ENCODE data around the gene KBTBD12.
"Not testable (repeated sequence)": the region's sequence is repeated elsewhere in the genome, so short reads cannot be mapped to it uniquely, and the experiment has no call there.

The KBTBD12 gene

GRCh38 chr3:127915115-127915936 is at the start of gene KBTBD12:
KBTBD12 (plus strand) TSS chr3:127915232; CDS start chr3:127923062, 7,830 bp downstream.
- no peak for FAIRE-seq

GRCh38 chr3:127865941-127866340 is 49.1 kb upstream of the KBTBD12 start:
- DNase-seq (ENCODE audit: insufficient read length, low spot score) (no peak), FAIRE-seq (no peak)

More at GRCh38 chr3:127915115-127915936, at the start of gene KBTBD12:
- DNase-seq (ENCODE audit: insufficient read length, low spot score) = no peak

GRCh38 chr3:127867412-127867811 is 47.6 kb upstream of the KBTBD12 start:
- DNase-seq (ENCODE audit: insufficient read length, low spot score) (no peak), FAIRE-seq (no peak)

- DNase-seq (ENCODE audit: insufficient read length, low spot score) (no peak), FAIRE-seq (no peak)
Observed at GRCh38 chr3:127867986-127868385, 47.0 kb upstream of the KBTBD12 start.

- FAIRE-seq (no peak), DNase-seq (ENCODE audit: insufficient read length, low spot score) (no peak)
Observed at GRCh38 chr3:127870156-127870555, 44.9 kb upstream of the KBTBD12 start.

- not testable (repeated sequence) for DNase-seq (ENCODE audit: insufficient read length, low spot score); FAIRE-seq
Observed at GRCh38 chr3:127874097-127874496, 40.9 kb upstream of the KBTBD12 start.

GRCh38 chr3:127881586-127881985 is 33.4 kb upstream of the KBTBD12 start:
- DNase-seq (ENCODE audit: insufficient read length, low spot score) (no peak), FAIRE-seq (no peak)

GRCh38 chr3:127884041-127884440 is 31.0 kb upstream of the KBTBD12 start:
- FAIRE-seq = no peak
- no peak for DNase-seq (ENCODE audit: insufficient read length, low spot score)

GRCh38 chr3:127886231-127886955 is 28.6 kb upstream of the KBTBD12 start:
- FAIRE-seq (no peak), DNase-seq (ENCODE audit: insufficient read length, low spot score) (no peak)

GRCh38 chr3:127886956-127887231 is 28.1 kb upstream of the KBTBD12 start:
- DNase-seq (ENCODE audit: insufficient read length, low spot score) (no peak), FAIRE-seq (no peak)

GRCh38 chr3:127887321-127887720 is 27.7 kb upstream of the KBTBD12 start:
- DNase-seq (ENCODE audit: insufficient read length, low spot score) (no peak), FAIRE-seq (no peak)

GRCh38 chr3:127888156-127888555 is 26.9 kb upstream of the KBTBD12 start:
- FAIRE-seq = no peak
- no peak for DNase-seq (ENCODE audit: insufficient read length, low spot score)

- no peak for FAIRE-seq
- no peak for DNase-seq (ENCODE audit: insufficient read length, low spot score)
Observed at GRCh38 chr3:127888564-127889107, 26.4 kb upstream of the KBTBD12 start.

- DNase-seq (ENCODE audit: insufficient read length, low spot score) (no peak), FAIRE-seq (no peak)
Observed at GRCh38 chr3:127889461-127889863, 25.6 kb upstream of the KBTBD12 start.

GRCh38 chr3:127889976-127890650 is 24.9 kb upstream of the KBTBD12 start:
- no peak for FAIRE-seq
- no peak for DNase-seq (ENCODE audit: insufficient read length, low spot score)

GRCh38 chr3:127890651-127891290 is 24.3 kb upstream of the KBTBD12 start:
- not testable (repeated sequence) for DNase-seq (ENCODE audit: insufficient read length, low spot score); FAIRE-seq

- DNase-seq (ENCODE audit: insufficient read length, low spot score) (no peak), FAIRE-seq (no peak)
Observed at GRCh38 chr3:127894481-127894880, 20.6 kb upstream of the KBTBD12 start.

GRCh38 chr3:127899200-127899599 is 15.8 kb upstream of the KBTBD12 start:
- DNase-seq (ENCODE audit: insufficient read length, low spot score) (no peak), FAIRE-seq (no peak)

- no peak for FAIRE-seq
- no peak for DNase-seq (ENCODE audit: insufficient read length, low spot score)
Observed at GRCh38 chr3:127899766-127900165, 15.3 kb upstream of the KBTBD12 start.

- DNase-seq (ENCODE audit: insufficient read length, low spot score) (no peak), FAIRE-seq (no peak)
Observed at GRCh38 chr3:127900536-127900935, 14.5 kb upstream of the KBTBD12 start.

- no peak for DNase-seq (ENCODE audit: insufficient read length, low spot score)
Observed at GRCh38 chr3:127902486-127902885, 12.5 kb upstream of the KBTBD12 start.

More at GRCh38 chr3:127902486-127902885, 12.5 kb upstream of the KBTBD12 start:
- no peak for FAIRE-seq

All from GM19239 (cell line).